HCT116 (cell line): ENCODE measurements around the gene SORCS2. TPM values are rescaled to one million over a fixed set of nuclear protein-coding genes. Genes with fewer than 3 reads are reported as not detected.

ENCODE experiments used
- ATAC-seq: fragments of 200-7000 bp; cut with Tn5 transposase; 2 replicates; pipeline ENCODE4 v1.9.1; 2020; ENCODE audit warnings: mild to moderate bottlenecking, moderate library complexity
- BruUV-seq: library from RNA; stranded (reverse); fragments of 400-500 nt; replicated peaks from 2 replicates; lab custom pipeline; 2021; lab: Mats Ljungman, UMichigan
- CTCF ChIA-PET: fragments of 300-600 bp; sonication (Branson Sonifier 250); formaldehyde crosslinking; loops from one replicate; lab custom pipeline; 2021; ENCODE audit warnings: antibody characterized with exemption; lab: Charles Lee
- POLR2A ChIA-PET: fragments of 300-600, 350-600 bp; sonication (Branson Sonifier 250); formaldehyde crosslinking; loops from one replicate; lab custom pipeline; 2021; ENCODE audit warnings: antibody characterized with exemption; lab: Charles Lee
- RAD21 ChIA-PET, 2 experiments: fragments of 300-600 bp; sonication (Branson Sonifier 250); formaldehyde crosslinking; loops; one replicate each; lab custom pipeline; 2023; ENCODE audit warnings: low total read pairs in 2 of 2; ENCODE audit not compliant: uncharacterized antibody in 2 of 2, unreplicated experiment in 2 of 2, low non-redundant PET in 1 of 2; lab: Charles Lee
- DNase-seq: peaks from one replicate; pipeline ENCODE4 v3.0.0-alpha.2; 2010; ENCODE audit warnings: low read depth, low spot score
- H2AFZ ChIP-seq: fragments of 200-600 bp; shearing (Covaris generic), sonication (generic); 2 replicates; pipeline ENCODE4 v1.6.1; 2017; ENCODE audit warnings: low read depth, mixed run types, mixed read lengths, antibody characterized with exemption, low read length; ENCODE audit not compliant: poor library complexity, severe bottlenecking
- H3K27ac ChIP-seq: 2 replicates; pipeline ENCODE4 v1.5.1; 2012; ENCODE audit warnings: low read depth, low read length
- H3K27me3 ChIP-seq: fragments of 200-600 bp; sonication (generic); 2 replicates; pipeline ENCODE4 v1.6.1; 2016; ENCODE audit warnings: mixed run types, low read length, mixed read lengths; ENCODE audit not compliant: insufficient read depth
- H3K36me3 ChIP-seq, 2 experiments: fragments of 200-500 bp in 1 of 2; fragments of 200-600 bp in 1 of 2; sonication (Bioruptor generic) in 1 of 2; sonication (generic) in 1 of 2; 2 replicates each; pipeline versions ENCODE4 v1.5.1 to v1.6.1; 2014 to 2016; ENCODE audit warnings: low read length in 2 of 2, inconsistent platforms in 1 of 2, mixed read lengths in 1 of 2, mixed run types in 1 of 2; ENCODE audit not compliant: insufficient read depth in 2 of 2, control insufficient read depth in 1 of 2
- H3K4me1 ChIP-seq, 2 experiments: fragments of 200-600 bp in 1 of 2; sonication (generic) in 1 of 2; 2 replicates each; pipeline versions ENCODE4 v1.5.1 to v1.6.1; 2012 to 2017; ENCODE audit warnings: low read length in 2 of 2, inconsistent platforms in 1 of 2, mild to moderate bottlenecking in 1 of 2, mixed read lengths in 1 of 2, mixed run types in 1 of 2, moderate library complexity in 1 of 2; ENCODE audit not compliant: insufficient read depth in 2 of 2, control insufficient read depth in 1 of 2
- H3K4me2 ChIP-seq: fragments of 200-600 bp; sonication (generic); 2 replicates; pipeline ENCODE4 v1.6.1; 2017; ENCODE audit warnings: mixed run types, low read length, mixed read lengths
- H3K4me3 ChIP-seq, 2 experiments: fragments of 200-600 bp in 1 of 2; sonication (generic) in 1 of 2; replicated peaks in 1 of 2; 2 replicates each; pipeline ENCODE4 v1.5.1; 2011 to 2016; ENCODE audit warnings: low read length in 2 of 2, control low read depth in 1 of 2, low read depth in 1 of 2, mild to moderate bottlenecking in 1 of 2, mixed read lengths in 1 of 2, mixed run types in 1 of 2
- H3K79me2 ChIP-seq: fragments of 200-600 bp; sonication (generic); 2 replicates; pipeline ENCODE4 v1.6.1; 2017; ENCODE audit warnings: mild to moderate bottlenecking, mixed run types, low read length, moderate library complexity, mixed read lengths; ENCODE audit not compliant: insufficient read depth
- H3K9ac ChIP-seq: fragments of 200-600 bp; sonication (generic); 2 replicates; pipeline ENCODE4 v1.6.1; 2016; ENCODE audit warnings: low read length, mixed read lengths
- H3K9me2 ChIP-seq: fragments of 200-600 bp; sonication (generic), shearing (Covaris generic); 2 replicates; pipeline ENCODE4 v1.6.1; 2017; ENCODE audit warnings: mixed run types, mild to moderate bottlenecking, moderate library complexity; ENCODE audit not compliant: insufficient read depth
- H3K9me3 ChIP-seq, 2 experiments: fragments of 200-500 bp in 1 of 2; fragments of 200-600 bp in 1 of 2; sonication (Bioruptor generic) in 1 of 2; sonication (generic) in 1 of 2; 2 replicates each; pipeline ENCODE4 v1.6.1; 2014 to 2017; ENCODE audit warnings: low read length in 2 of 2, mixed read lengths in 2 of 2, inconsistent platforms in 1 of 2, low read depth in 1 of 2, mild to moderate bottlenecking in 1 of 2, mixed run types in 1 of 2, moderate library complexity in 1 of 2; ENCODE audit not compliant: control insufficient read depth in 1 of 2, insufficient read depth in 1 of 2
- H4K20me1 ChIP-seq: fragments of 200-600 bp; sonication (generic), shearing (Covaris generic); 2 replicates; pipeline ENCODE4 v1.6.1; 2017; ENCODE audit warnings: mixed run types, mild to moderate bottlenecking, moderate library complexity; ENCODE audit not compliant: insufficient read depth
- CBX3 ChIP-seq: IDR thresholded peaks from 2 replicates; pipeline ENCODE4 v1.6.1; 2012; ENCODE audit warnings: low read depth
- CEBPB ChIP-seq: IDR thresholded peaks from 2 replicates; pipeline ENCODE4 v1.6.1; 2012; ENCODE audit warnings: low read depth
- EGR1 ChIP-seq: IDR thresholded peaks from 2 replicates; pipeline ENCODE4 v1.6.1; 2012; ENCODE audit warnings: low read depth
- ELF1 ChIP-seq: IDR thresholded peaks from 2 replicates; pipeline ENCODE4 v1.6.1; 2012; ENCODE audit warnings: low read depth, borderline replicate concordance
- FOSL1 ChIP-seq: IDR thresholded peaks from 2 replicates; pipeline ENCODE4 v1.6.1; 2012; ENCODE audit warnings: low read depth
- JUND ChIP-seq: IDR thresholded peaks from 2 replicates; pipeline ENCODE4 v1.6.1; 2012
- POLR2A ChIP-seq: IDR thresholded peaks from 2 replicates; pipeline ENCODE4 v1.7.0; 2011; ENCODE audit warnings: borderline replicate concordance; ENCODE audit not compliant: insufficient read depth, insufficient read length; ENCODE audit errors: extremely low read depth
- POLR2AphosphoS5 ChIP-seq: IDR thresholded peaks from 2 replicates; pipeline ENCODE4 v1.6.1; 2011; ENCODE audit warnings: mild to moderate bottlenecking, low read depth, low read length, moderate library complexity
- SIN3A ChIP-seq: IDR thresholded peaks from 2 replicates; pipeline ENCODE4 v1.6.1; 2012; ENCODE audit warnings: low read depth
- SP1 ChIP-seq: IDR thresholded peaks from 2 replicates; pipeline ENCODE4 v1.6.1; 2012; ENCODE audit warnings: low read depth
- TCF7L2 ChIP-seq: IDR thresholded peaks from 2 replicates; pipeline ENCODE4 v1.7.0; 2011; ENCODE audit warnings: borderline replicate concordance, inconsistent platforms; ENCODE audit not compliant: insufficient read depth, insufficient read length; ENCODE audit errors: extremely low read depth
- YY1 ChIP-seq: IDR thresholded peaks from 2 replicates; pipeline ENCODE4 v1.6.1; 2011; ENCODE audit warnings: low read length, low read depth, moderate library complexity, mild to moderate bottlenecking; ENCODE audit not compliant: insufficient replicate concordance; ENCODE audit errors: extremely low read depth
- ZFX ChIP-seq: fragments of 450-650 bp; IDR thresholded peaks from 2 replicates; pipeline ENCODE4 v1.6.1; 2017
- ZNF274 ChIP-seq: fragments of 200-500 bp; sonication (Bioruptor generic); IDR thresholded peaks from 2 replicates; pipeline ENCODE4 v1.6.1; 2014; ENCODE audit warnings: mild to moderate bottlenecking, low read depth, low read length, inconsistent platforms
- intact Hi-C: fragments of 100-400 bp; cut with micrococcal nuclease; formaldehyde crosslinking; loops from 2 replicates; pipeline ENCODE4 v1.10.0; 2022
- total RNA-seq: library from RNA; stranded (reverse); gene quantifications from one replicate; pipeline ENCODE4 v1.2.1, GENCODE V29; 2021; ENCODE audit not compliant: unreplicated experiment
- TF ChIP-seq, protein P1 (sequence below), 3 experiments: fragments of 200-600 bp in 1 of 3; sonication (generic) in 1 of 3; IDR thresholded peaks in 2 of 3; conservative IDR thresholded peaks in 1 of 3; 2 replicates each; pipeline ENCODE4 v1.5.1; 2012 to 2017; ENCODE audit warnings: low read depth in 2 of 3, low read length in 2 of 3, antibody characterized with exemption in 1 of 3, borderline replicate concordance in 1 of 3, control low read depth in 1 of 3, mild to moderate bottlenecking in 1 of 3, mixed read lengths in 1 of 3, mixed run types in 1 of 3, moderate library complexity in 1 of 3; ENCODE audit not compliant: insufficient read depth in 1 of 3
- TF ChIP-seq, protein P2 (sequence below): IDR thresholded peaks from 2 replicates; pipeline ENCODE4 v1.6.1; 2012
- TF ChIP-seq, protein P3 (sequence below): IDR thresholded peaks from 2 replicates; pipeline ENCODE4 v1.6.1; 2012; ENCODE audit warnings: low read depth

Gene SORCS2
- total RNA-seq, 1 experiment from 2014 or later, result 0.37 TPM

DNA sequence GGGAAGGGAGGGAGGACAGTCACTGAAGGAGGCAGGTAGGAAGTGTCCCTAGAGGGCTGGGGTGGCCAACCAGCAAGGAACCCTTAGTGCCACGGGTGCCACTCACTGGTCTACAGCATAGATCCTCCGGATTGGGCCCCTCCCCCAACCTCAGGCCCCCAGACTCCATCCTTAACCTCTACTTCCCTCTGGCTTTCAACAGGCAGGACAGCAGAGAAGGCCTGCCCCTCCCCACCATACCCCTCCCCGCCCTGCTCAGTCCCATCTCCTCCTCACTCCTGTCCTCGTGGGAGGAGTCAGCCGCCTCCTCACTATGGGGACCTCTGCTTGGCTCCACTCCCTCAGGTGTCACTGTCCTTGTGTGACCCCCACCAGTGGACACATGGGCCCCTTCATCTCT is 320.1 kb downstream of the SORCS2 start:
- no TSS peak for BruUV-seq
- no peaks in the 10 kb centered on the region for H4K20me1 ChIP-seq
- H2AFZ ChIP-seq, result no peak overlapping the region
- peaks cover 3 to 11% of the 10 kb centered on the region in 2 experiments; a peak in 3 of 4 replicates for H3K4me1 ChIP-seq
- ChIA-PET CTCF (no interaction called here), RAD21 (no interaction called here)
- TF ChIP-seq JUND, result no peak
- TF ChIP-seq, all 23 proteins: peak for 0
- Histone ChIP-seq H3K27ac (no peak overlapping the region), H3K9ac (no peak overlapping the region), H3K4me3 (no peak overlapping the region), H3K36me3 (no peaks in the 10 kb centered on the region), H3K27me3 (peaks cover 2% of the 10 kb centered on the region; the same call in 1 of the 2 replicates), H3K79me2 (no peaks in the 10 kb centered on the region), H3K9me3 (no peaks in the 10 kb centered on the region), H3K9me2 (no peaks in the 10 kb centered on the region), H3K4me2 (no peak overlapping the region)
- intact Hi-C loops, result no loop called here
- ATAC-seq (no peak), DNase-seq (no peak)
- POLR2A ChIA-PET, result no interaction called here

DNA sequence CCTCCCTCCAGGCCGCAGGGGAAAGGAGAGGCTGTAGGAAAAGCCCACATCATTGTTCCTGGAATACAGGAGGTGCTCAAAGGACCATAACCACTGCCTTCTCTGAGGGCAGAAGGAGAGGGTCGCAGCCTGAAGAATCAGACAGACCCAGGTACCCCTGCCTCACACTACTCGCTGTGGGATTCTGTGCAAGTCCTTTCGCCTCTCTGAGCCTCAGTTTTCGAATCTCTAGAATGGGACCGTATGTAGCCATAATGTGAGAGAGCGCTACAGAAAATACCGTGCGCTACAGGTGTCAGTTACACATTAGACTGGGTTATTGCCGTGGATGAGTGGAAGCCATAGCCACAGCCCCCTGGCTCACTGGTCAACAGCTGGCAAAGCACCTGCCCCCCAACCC is 320.6 kb downstream of the SORCS2 start:
- no peak overlapping the region for H3K27ac ChIP-seq
- H3K4me3 ChIP-seq, result no peak overlapping the region
- peaks cover 3 to 11% of the 10 kb centered on the region in 2 experiments; a peak in 3 of 4 replicates for H3K4me1 ChIP-seq
- no TSS peak for BruUV-seq
- ChIA-PET RAD21 (no interaction called here), CTCF (no interaction called here), POLR2A (no interaction called here)
- H4K20me1 ChIP-seq, result no peaks in the 10 kb centered on the region
- H3K9me3 ChIP-seq, result no peaks in the 10 kb centered on the region
- intact Hi-C loops, result no loop called here
- DNase-seq, result no peak
- no peaks in the 10 kb centered on the region for H3K79me2 ChIP-seq
- H3K36me3 ChIP-seq, result no peaks in the 10 kb centered on the region
- H3K9me2 ChIP-seq, result no peaks in the 10 kb centered on the region
- H3K4me2 ChIP-seq, result no peak overlapping the region
- peaks cover 7% of the 10 kb centered on the region; the same call in 1 of the 2 replicates for H3K27me3 ChIP-seq
- H2AFZ ChIP-seq, result no peak overlapping the region
- no peak for ATAC-seq
- no peak overlapping the region for H3K9ac ChIP-seq
- no peak for TF ChIP-seq JUND
- no peak for TF ChIP-seq ZFX
- no peak for TF ChIP-seq POLR2A
- no peak for TF ChIP-seq CEBPB
- no peak for TF ChIP-seq POLR2AphosphoS5
- TF ChIP-seq, protein P1, sequence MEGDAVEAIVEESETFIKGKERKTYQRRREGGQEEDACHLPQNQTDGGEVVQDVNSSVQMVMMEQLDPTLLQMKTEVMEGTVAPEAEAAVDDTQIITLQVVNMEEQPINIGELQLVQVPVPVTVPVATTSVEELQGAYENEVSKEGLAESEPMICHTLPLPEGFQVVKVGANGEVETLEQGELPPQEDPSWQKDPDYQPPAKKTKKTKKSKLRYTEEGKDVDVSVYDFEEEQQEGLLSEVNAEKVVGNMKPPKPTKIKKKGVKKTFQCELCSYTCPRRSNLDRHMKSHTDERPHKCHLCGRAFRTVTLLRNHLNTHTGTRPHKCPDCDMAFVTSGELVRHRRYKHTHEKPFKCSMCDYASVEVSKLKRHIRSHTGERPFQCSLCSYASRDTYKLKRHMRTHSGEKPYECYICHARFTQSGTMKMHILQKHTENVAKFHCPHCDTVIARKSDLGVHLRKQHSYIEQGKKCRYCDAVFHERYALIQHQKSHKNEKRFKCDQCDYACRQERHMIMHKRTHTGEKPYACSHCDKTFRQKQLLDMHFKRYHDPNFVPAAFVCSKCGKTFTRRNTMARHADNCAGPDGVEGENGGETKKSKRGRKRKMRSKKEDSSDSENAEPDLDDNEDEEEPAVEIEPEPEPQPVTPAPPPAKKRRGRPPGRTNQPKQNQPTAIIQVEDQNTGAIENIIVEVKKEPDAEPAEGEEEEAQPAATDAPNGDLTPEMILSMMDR (IDR thresholded peaks at IDR 0.05 in 2 of 3, conservative IDR thresholded peaks at IDR 0.05 in 1 of 3; ENCODE audit: borderline replicate concordance in 1 of 3, insufficient read depth in 1 of 3, low read depth in 2 of 3, low read length in 2 of 3), result no peak
- no peak for TF ChIP-seq ELF1
- TF ChIP-seq, protein P2, sequence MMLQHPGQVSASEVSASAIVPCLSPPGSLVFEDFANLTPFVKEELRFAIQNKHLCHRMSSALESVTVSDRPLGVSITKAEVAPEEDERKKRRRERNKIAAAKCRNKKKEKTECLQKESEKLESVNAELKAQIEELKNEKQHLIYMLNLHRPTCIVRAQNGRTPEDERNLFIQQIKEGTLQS, result no peak
- TF ChIP-seq FOSL1, result no peak
- TF ChIP-seq SP1, result no peak
- TF ChIP-seq, protein P3, sequence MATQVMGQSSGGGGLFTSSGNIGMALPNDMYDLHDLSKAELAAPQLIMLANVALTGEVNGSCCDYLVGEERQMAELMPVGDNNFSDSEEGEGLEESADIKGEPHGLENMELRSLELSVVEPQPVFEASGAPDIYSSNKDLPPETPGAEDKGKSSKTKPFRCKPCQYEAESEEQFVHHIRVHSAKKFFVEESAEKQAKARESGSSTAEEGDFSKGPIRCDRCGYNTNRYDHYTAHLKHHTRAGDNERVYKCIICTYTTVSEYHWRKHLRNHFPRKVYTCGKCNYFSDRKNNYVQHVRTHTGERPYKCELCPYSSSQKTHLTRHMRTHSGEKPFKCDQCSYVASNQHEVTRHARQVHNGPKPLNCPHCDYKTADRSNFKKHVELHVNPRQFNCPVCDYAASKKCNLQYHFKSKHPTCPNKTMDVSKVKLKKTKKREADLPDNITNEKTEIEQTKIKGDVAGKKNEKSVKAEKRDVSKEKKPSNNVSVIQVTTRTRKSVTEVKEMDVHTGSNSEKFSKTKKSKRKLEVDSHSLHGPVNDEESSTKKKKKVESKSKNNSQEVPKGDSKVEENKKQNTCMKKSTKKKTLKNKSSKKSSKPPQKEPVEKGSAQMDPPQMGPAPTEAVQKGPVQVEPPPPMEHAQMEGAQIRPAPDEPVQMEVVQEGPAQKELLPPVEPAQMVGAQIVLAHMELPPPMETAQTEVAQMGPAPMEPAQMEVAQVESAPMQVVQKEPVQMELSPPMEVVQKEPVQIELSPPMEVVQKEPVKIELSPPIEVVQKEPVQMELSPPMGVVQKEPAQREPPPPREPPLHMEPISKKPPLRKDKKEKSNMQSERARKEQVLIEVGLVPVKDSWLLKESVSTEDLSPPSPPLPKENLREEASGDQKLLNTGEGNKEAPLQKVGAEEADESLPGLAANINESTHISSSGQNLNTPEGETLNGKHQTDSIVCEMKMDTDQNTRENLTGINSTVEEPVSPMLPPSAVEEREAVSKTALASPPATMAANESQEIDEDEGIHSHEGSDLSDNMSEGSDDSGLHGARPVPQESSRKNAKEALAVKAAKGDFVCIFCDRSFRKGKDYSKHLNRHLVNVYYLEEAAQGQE, result no peak
- no peak for TF ChIP-seq CBX3
- no peak for TF ChIP-seq YY1
- no peak for TF ChIP-seq EGR1
- TF ChIP-seq ZNF274, result no peak
- no peak for TF ChIP-seq TCF7L2
- no peak for TF ChIP-seq SIN3A
